Ascending aorta (tissue), 2 donors: ENCODE results near the gene TRAF3. TPM values are rescaled to one million over a fixed set of nuclear protein-coding genes. Genes with fewer than 3 reads are reported as not detected.
A peak's percentile ranks its signal among the peaks of the same experiment; 100 is the strongest.

ENCODE experiments used
- DNase-seq, 2 donors: peaks; one replicate each; pipeline ENCODE4 v3.0.0-alpha.2; 2019; ENCODE audit warnings: low spot score in 2 of 2
- H3K27ac ChIP-seq, 2 donors: fragments of 200-600 bp; sonication (generic); one replicate each; pipeline ENCODE4 v1.5.1; 2016 to 2017; ENCODE audit warnings: mild to moderate bottlenecking in 1 of 2
- H3K27me3 ChIP-seq: fragments of 200-600 bp; sonication (generic); one replicate; pipeline ENCODE4 v1.5.1; 2017
- H3K36me3 ChIP-seq, 2 donors: fragments of 200-600 bp; sonication (generic); one replicate each; pipeline ENCODE4 v1.5.1; 2016
- H3K4me1 ChIP-seq, 2 donors: fragments of 200-600 bp; sonication (generic); one replicate each; pipeline ENCODE4 v1.5.1; 2016 to 2017; ENCODE audit warnings: mild to moderate bottlenecking in 1 of 2
- H3K4me3 ChIP-seq, 2 donors: fragments of 200-600 bp; sonication (generic); one replicate each; pipeline ENCODE4 v1.5.1; 2016 to 2017; ENCODE audit warnings: mild to moderate bottlenecking in 1 of 2
- H3K9me3 ChIP-seq, 2 donors: fragments of 200-600 bp; sonication (generic); one replicate each; pipeline ENCODE4 v1.5.1; 2016
- intact Hi-C: fragments of 100-400 bp; cut with DNase I; formaldehyde crosslinking; loops from one replicate; pipeline ENCODE4 v1.15.1; 2023
- total RNA-seq: library from RNA; depleted of rRNA; stranded (reverse); fragments of >200 nt; gene quantifications from one replicate; pipeline ENCODE4 v1.1.0, GENCODE V29; 2016
- TF ChIP-seq, protein P1 (sequence below), 3 experiments: fragments of 200-600 bp in 2 of 3; fragments of 450-650 bp in 1 of 3; sonication (generic) in 2 of 3; IDR thresholded peaks; one replicate each; pipeline ENCODE4 v1.5.1; 2016 to 2019; ENCODE audit warnings: antibody characterized with exemption in 3 of 3, mild to moderate bottlenecking in 1 of 3, moderate library complexity in 1 of 3

The TRAF3 gene
- total RNA-seq, 1 donor from 2014 or later, result 12.2 TPM

DNA sequence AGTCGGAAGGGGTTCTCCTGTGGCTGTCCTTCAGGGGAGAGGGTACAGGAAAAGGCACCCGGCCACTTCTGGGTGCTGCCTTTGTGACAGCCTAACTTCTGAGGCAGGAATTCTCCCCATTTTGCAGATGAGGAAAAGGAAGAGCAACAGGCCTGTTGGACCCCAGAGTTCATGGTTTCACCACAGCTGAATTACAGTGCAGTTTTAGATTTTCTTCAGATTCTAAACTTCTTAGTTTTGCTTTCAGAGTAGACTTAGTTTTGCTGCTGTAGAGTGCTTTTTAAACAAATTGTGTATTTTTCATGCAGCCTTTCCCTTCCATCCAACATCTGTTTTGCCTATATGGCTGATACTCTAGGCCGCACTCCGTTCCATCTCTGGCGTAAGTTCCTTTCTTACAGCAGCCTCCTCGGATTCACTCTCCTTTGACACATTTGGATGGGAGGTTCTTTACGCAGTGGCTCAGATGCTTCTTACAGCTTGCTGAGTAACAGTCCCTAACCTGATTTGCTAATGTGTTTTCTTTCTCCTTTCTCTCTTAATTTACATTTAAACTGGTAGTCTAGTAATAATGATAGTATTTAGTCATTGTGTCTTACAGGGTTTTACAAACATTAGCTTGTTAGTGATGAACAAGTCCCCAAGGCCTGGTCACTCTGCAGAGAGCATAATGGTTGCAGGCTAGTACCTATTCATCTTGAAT, 7.8 kb downstream of the TRAF3 start:
- peaks cover 0 to under 1% of the 10 kb centered on the region in 2 donors for H3K4me1 ChIP-seq
- DNase-seq, result no peak
- H3K9me3 ChIP-seq, result no peaks in the 10 kb centered on the region
- H3K27ac ChIP-seq, result no peak overlapping the region
- intact Hi-C loops, result no loop called here
- H3K4me3 ChIP-seq, result no peak overlapping the region
- no peaks in the 10 kb centered on the region for H3K27me3 ChIP-seq
- H3K36me3 ChIP-seq, result no peaks in the 10 kb centered on the region
- TF ChIP-seq, protein P1, sequence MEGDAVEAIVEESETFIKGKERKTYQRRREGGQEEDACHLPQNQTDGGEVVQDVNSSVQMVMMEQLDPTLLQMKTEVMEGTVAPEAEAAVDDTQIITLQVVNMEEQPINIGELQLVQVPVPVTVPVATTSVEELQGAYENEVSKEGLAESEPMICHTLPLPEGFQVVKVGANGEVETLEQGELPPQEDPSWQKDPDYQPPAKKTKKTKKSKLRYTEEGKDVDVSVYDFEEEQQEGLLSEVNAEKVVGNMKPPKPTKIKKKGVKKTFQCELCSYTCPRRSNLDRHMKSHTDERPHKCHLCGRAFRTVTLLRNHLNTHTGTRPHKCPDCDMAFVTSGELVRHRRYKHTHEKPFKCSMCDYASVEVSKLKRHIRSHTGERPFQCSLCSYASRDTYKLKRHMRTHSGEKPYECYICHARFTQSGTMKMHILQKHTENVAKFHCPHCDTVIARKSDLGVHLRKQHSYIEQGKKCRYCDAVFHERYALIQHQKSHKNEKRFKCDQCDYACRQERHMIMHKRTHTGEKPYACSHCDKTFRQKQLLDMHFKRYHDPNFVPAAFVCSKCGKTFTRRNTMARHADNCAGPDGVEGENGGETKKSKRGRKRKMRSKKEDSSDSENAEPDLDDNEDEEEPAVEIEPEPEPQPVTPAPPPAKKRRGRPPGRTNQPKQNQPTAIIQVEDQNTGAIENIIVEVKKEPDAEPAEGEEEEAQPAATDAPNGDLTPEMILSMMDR (IDR thresholded peaks at IDR 0.05), result no peak

DNA sequence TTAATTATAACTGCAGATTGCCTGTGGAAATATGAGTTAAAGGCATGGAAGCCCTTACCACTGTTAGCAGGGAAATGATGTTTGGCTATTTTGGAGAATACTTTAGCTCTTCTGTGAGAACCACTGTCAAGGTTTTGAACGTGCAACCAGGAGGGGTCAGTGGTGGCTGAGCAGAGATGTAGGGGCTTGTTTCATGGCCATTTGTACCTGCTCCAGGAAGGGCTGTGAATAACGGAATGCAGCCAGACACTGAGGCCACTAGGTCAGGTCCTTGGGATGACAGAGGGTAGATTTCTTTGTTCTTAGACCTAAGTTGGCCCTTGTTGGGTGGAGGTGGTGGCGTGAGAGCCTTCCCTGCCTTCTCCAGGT, 8.3 kb downstream of the TRAF3 start:
- intact Hi-C loops, result no loop called here

DNA sequence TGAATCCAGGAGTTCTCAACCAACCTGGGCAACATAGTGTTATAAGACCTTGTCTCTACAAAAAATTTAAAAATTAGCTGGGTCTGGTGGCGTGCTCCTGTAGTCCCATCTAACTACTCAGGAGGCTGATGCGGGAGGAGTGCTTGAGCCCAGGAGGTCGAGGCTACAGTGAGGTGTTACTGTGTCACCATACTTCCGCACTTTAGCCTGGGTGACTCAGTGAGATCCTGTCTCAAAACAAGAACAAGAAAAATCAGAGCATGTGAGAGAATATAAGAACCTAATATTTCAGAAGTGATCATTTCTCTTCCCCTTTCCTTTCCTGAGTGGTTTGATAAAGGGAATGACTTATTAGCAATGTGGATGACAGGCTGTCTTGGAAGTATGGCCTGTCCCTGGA, 9.5 kb downstream of the TRAF3 start:
- TF ChIP-seq, protein P1 (IDR thresholded peaks at IDR 0.05), result no peak
- H3K4me1 ChIP-seq, result no peaks in the 10 kb centered on the region
- no peaks in the 10 kb centered on the region for H3K27me3 ChIP-seq
- H3K36me3 ChIP-seq, result no peaks in the 10 kb centered on the region
- no peak overlapping the region for H3K4me3 ChIP-seq
- DNase-seq, result no peak
- intact Hi-C loops, result no loop called here
- H3K27ac ChIP-seq, result no peak overlapping the region
- H3K9me3 ChIP-seq, result no peaks in the 10 kb centered on the region

More for the DNA sequence above, 8.3 kb downstream of the TRAF3 start:
- H3K9me3 ChIP-seq, result no peaks in the 10 kb centered on the region
- no peaks in the 10 kb centered on the region for H3K4me1 ChIP-seq
- H3K4me3 ChIP-seq, result no peak overlapping the region
- no peak for DNase-seq
- no peaks in the 10 kb centered on the region for H3K27me3 ChIP-seq
- no peak overlapping the region for H3K27ac ChIP-seq
- TF ChIP-seq, protein P1 (IDR thresholded peaks at IDR 0.05), result no peak
- H3K36me3 ChIP-seq, result no peaks in the 10 kb centered on the region

DNA sequence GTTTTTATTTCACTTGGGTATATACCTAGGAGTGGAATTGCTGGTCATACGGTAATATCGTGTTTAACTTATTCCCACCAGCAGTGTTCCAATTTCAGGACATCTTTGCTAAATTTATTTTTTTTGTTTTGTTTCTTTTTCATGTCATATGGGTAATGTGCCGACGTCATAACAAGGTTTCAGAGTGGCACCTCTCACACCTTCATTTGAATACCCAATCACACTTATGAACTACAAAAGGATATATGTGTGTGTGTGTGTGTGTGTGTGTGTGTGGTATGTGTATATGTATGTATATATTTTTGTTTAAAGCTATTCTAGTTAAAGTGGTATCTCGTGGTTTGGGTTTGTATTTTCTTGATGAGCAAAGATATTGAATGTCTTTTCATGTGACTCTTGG, 12.1 kb downstream of the TRAF3 start:
- intact Hi-C loops, result no loop called here

DNA sequence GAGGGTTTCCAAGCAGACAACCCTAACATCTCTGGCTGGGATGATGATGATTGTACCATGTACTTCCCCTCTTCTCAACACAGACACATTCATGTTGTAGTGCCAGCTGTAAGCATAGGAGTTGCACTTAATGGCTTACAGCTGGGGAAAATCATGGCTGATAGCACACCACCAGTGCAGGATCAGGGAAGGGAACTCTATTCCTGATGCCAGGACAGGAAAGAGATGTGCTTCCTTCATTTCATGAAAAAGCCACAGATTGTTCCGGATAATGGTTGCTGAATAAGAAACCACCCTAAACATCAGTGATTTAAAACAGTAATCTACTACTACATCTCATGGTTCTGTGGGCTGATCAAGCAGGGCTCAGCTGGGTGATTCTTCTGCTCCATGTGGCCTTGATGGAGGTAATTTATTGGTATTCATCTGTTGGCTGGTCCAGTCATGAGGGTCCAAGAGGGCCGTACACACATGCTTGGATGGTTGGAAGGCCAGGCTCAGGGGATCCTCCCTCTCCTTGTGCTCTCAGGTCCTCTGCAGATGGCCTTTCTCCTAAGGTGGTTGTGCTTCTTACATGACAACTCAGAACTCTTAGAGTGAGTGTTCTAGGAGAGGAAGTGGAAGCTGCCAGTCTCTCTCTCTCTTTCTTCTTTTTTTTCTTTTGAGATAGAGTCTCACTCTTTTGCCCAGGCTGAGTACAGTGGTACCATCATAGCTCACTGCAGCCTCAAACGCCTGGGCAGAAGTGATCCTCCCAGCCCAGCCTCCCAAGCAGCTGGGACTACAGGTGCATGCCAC, 16.5 kb downstream of the TRAF3 start:
- DNase-seq, result peak in 1 of 2 donors; percentile 28
- H3K27ac ChIP-seq, result no peak overlapping the region
- peaks cover 0 to 3% of the 10 kb centered on the region in 2 donors for H3K9me3 ChIP-seq
- intact Hi-C loops, result no loop called here
- no peaks in the 10 kb centered on the region for H3K36me3 ChIP-seq
- H3K4me3 ChIP-seq, result no peak overlapping the region
- no peaks in the 10 kb centered on the region for H3K4me1 ChIP-seq
- TF ChIP-seq, protein P1 (IDR thresholded peaks at IDR 0.05), result no peak
- H3K27me3 ChIP-seq, result no peaks in the 10 kb centered on the region

More for the DNA sequence above, 12.1 kb downstream of the TRAF3 start:
- Histone ChIP-seq H3K9me3 (peaks cover 0 to 3% of the 10 kb centered on the region in 2 donors), H3K27ac (no peak overlapping the region), H3K27me3 (no peaks in the 10 kb centered on the region), H3K4me1 (no peaks in the 10 kb centered on the region), H3K36me3 (no peaks in the 10 kb centered on the region), H3K4me3 (no peak overlapping the region)
- DNase-seq, result no peak
- TF ChIP-seq, protein P1 (IDR thresholded peaks at IDR 0.05), result no peak
